Ascending aorta (tissue), 2 donors: ENCODE measurements around the gene ERI2. TPM values are rescaled to one million over a fixed set of nuclear protein-coding genes. Genes with fewer than 3 reads are reported as not detected.
"Not testable (repeated sequence)": the region's sequence is repeated elsewhere in the genome, so short reads cannot be mapped to it uniquely, and the experiment has no call there.

Source experiments
- DNase-seq, 2 donors: peaks; one replicate each; pipeline ENCODE4 v3.0.0-alpha.2; 2019; ENCODE audit warnings: low spot score in 2 of 2
- H3K27ac ChIP-seq, 2 donors: fragments of 200-600 bp; sonication (generic); one replicate each; pipeline ENCODE4 v1.5.1; 2016 to 2017; ENCODE audit warnings: mild to moderate bottlenecking in 1 of 2
- H3K27me3 ChIP-seq: fragments of 200-600 bp; sonication (generic); one replicate; pipeline ENCODE4 v1.5.1; 2017
- H3K36me3 ChIP-seq, 2 donors: fragments of 200-600 bp; sonication (generic); one replicate each; pipeline ENCODE4 v1.5.1; 2016
- H3K4me1 ChIP-seq, 2 donors: fragments of 200-600 bp; sonication (generic); one replicate each; pipeline ENCODE4 v1.5.1; 2016 to 2017; ENCODE audit warnings: mild to moderate bottlenecking in 1 of 2
- H3K4me3 ChIP-seq, 2 donors: fragments of 200-600 bp; sonication (generic); one replicate each; pipeline ENCODE4 v1.5.1; 2016 to 2017; ENCODE audit warnings: mild to moderate bottlenecking in 1 of 2
- H3K9me3 ChIP-seq, 2 donors: fragments of 200-600 bp; sonication (generic); one replicate each; pipeline ENCODE4 v1.5.1; 2016
- CTCF ChIP-seq, 3 experiments: fragments of 200-600 bp in 2 of 3; fragments of 450-650 bp in 1 of 3; sonication (generic) in 2 of 3; IDR thresholded peaks; one replicate each; pipeline ENCODE4 v1.5.1; 2016 to 2019; ENCODE audit warnings: antibody characterized with exemption in 3 of 3, mild to moderate bottlenecking in 1 of 3, moderate library complexity in 1 of 3
- intact Hi-C: fragments of 100-400 bp; cut with DNase I; formaldehyde crosslinking; loops from one replicate; pipeline ENCODE4 v1.15.1; 2023
- total RNA-seq: library from RNA; depleted of rRNA; stranded (reverse); fragments of >200 nt; gene quantifications from one replicate; pipeline ENCODE4 v1.1.0, GENCODE V29; 2016

The ERI2 gene
- total RNA-seq, 1 donor from 2014 or later, result not detected

DNA sequence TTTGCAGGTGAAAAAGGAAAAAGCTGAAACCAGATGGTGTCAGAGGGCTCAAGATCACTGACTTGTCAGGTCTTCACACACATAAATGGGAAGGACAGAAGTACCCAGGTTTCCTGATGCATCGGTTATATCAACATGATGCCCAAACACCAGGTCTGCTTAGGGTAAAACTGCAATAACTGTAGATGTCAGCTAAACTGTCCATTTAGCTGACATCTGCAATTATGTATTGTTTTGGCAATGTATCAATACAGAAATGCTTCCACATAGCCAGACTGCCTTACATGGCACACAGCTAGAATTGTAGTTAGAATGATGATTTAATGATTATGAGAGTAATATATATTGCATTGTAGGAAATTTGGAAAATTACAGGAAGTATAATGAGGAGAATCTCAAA, 37.5 kb downstream of the ERI2 start:
- intact Hi-C loops, result no loop called here
- no peaks in the 10 kb centered on the region for H3K36me3 ChIP-seq
- no peaks in the 10 kb centered on the region for H3K4me1 ChIP-seq
- H3K9me3 ChIP-seq, result no peaks in the 10 kb centered on the region
- TF ChIP-seq CTCF (IDR thresholded peaks at IDR 0.05), result no peak
- H3K4me3 ChIP-seq, result no peak overlapping the region
- DNase-seq, result no peak
- H3K27me3 ChIP-seq, result no peaks in the 10 kb centered on the region
- H3K27ac ChIP-seq, result no peak overlapping the region

- Histone ChIP-seq H3K4me1 (no peaks in the 10 kb centered on the region), H3K9me3 (no peaks in the 10 kb centered on the region), H3K27me3 (no peaks in the 10 kb centered on the region), H3K27ac (no peak overlapping the region), H3K36me3 (no peaks in the 10 kb centered on the region), H3K4me3 (no peak overlapping the region)
- intact Hi-C loops, result no loop called here
- TF ChIP-seq CTCF (IDR thresholded peaks at IDR 0.05), result no peak
- no peak for DNase-seq
Observed at GRCh38 chr16:20768121-20768520, 38.2 kb downstream of the ERI2 start.

DNA sequence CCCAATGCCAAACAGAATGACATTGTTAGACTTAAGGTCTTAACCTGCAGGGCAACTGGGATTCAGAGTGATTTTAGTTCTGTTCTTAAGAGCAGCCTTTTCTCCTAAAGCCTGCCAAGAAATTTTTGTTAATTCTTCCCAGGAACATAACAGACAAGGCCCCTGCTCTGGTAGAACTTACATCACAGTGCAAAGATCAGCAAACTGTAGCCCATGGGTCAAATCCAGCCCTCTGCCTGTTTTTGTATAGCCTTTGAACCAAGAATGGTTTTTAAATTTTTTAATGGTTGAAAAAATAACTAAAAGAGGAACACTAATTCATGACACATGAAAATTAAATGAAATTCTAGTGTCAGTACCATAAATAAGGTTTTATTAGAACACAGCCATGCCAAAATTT, 38.7 kb downstream of the ERI2 start:
- intact Hi-C loops, result no loop called here
- Histone ChIP-seq H3K4me1 (no peaks in the 10 kb centered on the region), H3K9me3 (no peaks in the 10 kb centered on the region), H3K36me3 (no peaks in the 10 kb centered on the region), H3K4me3 (no peak overlapping the region), H3K27me3 (no peaks in the 10 kb centered on the region), H3K27ac (no peak overlapping the region)
- TF ChIP-seq CTCF (IDR thresholded peaks at IDR 0.05), result no peak
- DNase-seq, result no peak

DNA sequence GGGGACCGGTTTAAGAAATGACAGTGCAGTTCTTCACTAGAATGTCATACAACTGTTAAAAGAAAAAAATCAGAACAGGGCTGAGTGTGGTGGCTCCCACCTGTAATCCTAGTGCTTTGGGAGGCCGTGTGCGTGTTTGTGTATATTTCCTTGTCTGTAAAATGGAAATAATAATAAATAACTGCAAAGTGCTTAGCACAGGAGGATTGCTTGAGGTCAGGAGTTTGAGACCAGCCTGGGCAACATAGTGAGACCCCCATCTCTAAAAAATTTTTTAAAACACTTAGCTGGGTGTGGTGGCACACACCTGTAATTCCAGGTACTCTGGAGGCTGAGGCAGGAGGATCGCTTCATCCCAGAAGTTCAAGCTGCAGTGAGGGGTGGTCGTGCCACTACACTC, 40.0 kb downstream of the ERI2 start:
- no peaks in the 10 kb centered on the region for H3K4me1 ChIP-seq
- DNase-seq, result no peak
- no peaks in the 10 kb centered on the region for H3K9me3 ChIP-seq
- no peak for TF ChIP-seq CTCF (IDR thresholded peaks at IDR 0.05)
- no peaks in the 10 kb centered on the region for H3K27me3 ChIP-seq
- H3K36me3 ChIP-seq, result no peaks in the 10 kb centered on the region
- intact Hi-C loops, result no loop called here
- H3K4me3 ChIP-seq, result no peak overlapping the region
- H3K27ac ChIP-seq, result no peak overlapping the region

GRCh38 chr16:20765732-20766131, 40.5 kb downstream of the ERI2 start:
- intact Hi-C loops, result no loop called here
- no peak overlapping the region for H3K4me3 ChIP-seq
- TF ChIP-seq CTCF (IDR thresholded peaks at IDR 0.05), result no peak

GRCh38 chr16:20764448-20764847, 41.8 kb downstream of the ERI2 start:
- not testable (repeated sequence) for H3K27ac ChIP-seq

More at GRCh38 chr16:20765732-20766131, 40.5 kb downstream of the ERI2 start:
- Histone ChIP-seq H3K36me3 (no peaks in the 10 kb centered on the region), H3K27ac (no peak overlapping the region), H3K4me1 (no peaks in the 10 kb centered on the region), H3K9me3 (no peaks in the 10 kb centered on the region), H3K27me3 (no peaks in the 10 kb centered on the region)
- no peak for DNase-seq

More at GRCh38 chr16:20764448-20764847, 41.8 kb downstream of the ERI2 start:
- H3K4me1 ChIP-seq, H3K36me3 ChIP-seq, H3K27me3 ChIP-seq, H3K9me3 ChIP-seq, intact Hi-C loops, H3K4me3 ChIP-seq, DNase-seq: not testable (repeated sequence)
